Parathyroid adenoma (tissue), 2 donors: ENCODE data around the gene PDZRN3.

Experiments used
- H2AFZ ChIP-seq: fragments of 300-600 bp; sonication (generic); one replicate; pipeline ENCODE4 v1.7.0; 2017; ENCODE audit warnings: antibody characterized with exemption, mild to moderate bottlenecking
- H3K27ac ChIP-seq: fragments of 300-600 bp; sonication (generic); one replicate; pipeline ENCODE4 v1.7.0; 2017
- H3K27me3 ChIP-seq: fragments of 300-600 bp; sonication (generic); one replicate; pipeline ENCODE4 v1.7.0; 2017; ENCODE audit warnings: low read length; ENCODE audit not compliant: control insufficient read depth, insufficient read depth
- H3K36me3 ChIP-seq: fragments of 300-600 bp; sonication (generic); one replicate; pipeline ENCODE4 v1.7.0; 2017; ENCODE audit warnings: low read length; ENCODE audit not compliant: control insufficient read depth, insufficient read depth
- H3K4me1 ChIP-seq: fragments of 300-600 bp; sonication (generic); one replicate; pipeline ENCODE4 v1.7.0; 2017; ENCODE audit warnings: control low read depth
- H3K4me2 ChIP-seq: fragments of 300-600 bp; sonication (generic); one replicate; pipeline ENCODE4 v1.7.0; 2017; ENCODE audit warnings: low read length
- H3K4me3 ChIP-seq: fragments of 300-600 bp; sonication (generic); one replicate; pipeline ENCODE4 v1.7.0; 2017; ENCODE audit warnings: low read depth, low read length
- H3K79me2 ChIP-seq: fragments of 300-600 bp; sonication (generic); one replicate; pipeline ENCODE4 v1.7.0; 2017; ENCODE audit warnings: control low read depth
- H3K9ac ChIP-seq: fragments of 300-600 bp; sonication (generic); one replicate; pipeline ENCODE4 v1.7.0; 2017; ENCODE audit warnings: mild to moderate bottlenecking
- H3K9me3 ChIP-seq: fragments of 300-600 bp; sonication (generic); one replicate; pipeline ENCODE4 v1.7.0; 2017; ENCODE audit warnings: low read length; ENCODE audit not compliant: control insufficient read depth
- CTCF ChIP-seq: fragments of 300-600 bp; sonication (generic); IDR thresholded peaks from one replicate; pipeline ENCODE4 v1.7.0; 2017; ENCODE audit warnings: antibody characterized with exemption, mild to moderate bottlenecking
- donor health status: primary hyperparathyroidism.

Gene PDZRN3

GRCh38 chr3:73461547-73461946, 163.2 kb downstream of the PDZRN3 start:
- no peak for TF ChIP-seq CTCF
- no peaks in the 10 kb centered on the region for H3K36me3 ChIP-seq
- no peaks in the 10 kb centered on the region for H3K79me2 ChIP-seq
- H3K4me2 ChIP-seq, result no peak overlapping the region
- H3K4me1 ChIP-seq, result no peaks in the 10 kb centered on the region
- H3K27ac ChIP-seq, result no peak overlapping the region
- H3K9ac ChIP-seq, result no peak overlapping the region
- H3K27me3 ChIP-seq, result no peaks in the 10 kb centered on the region
- no peak overlapping the region for H2AFZ ChIP-seq
- no peak overlapping the region for H3K4me3 ChIP-seq
- no peaks in the 10 kb centered on the region for H3K9me3 ChIP-seq

GRCh38 chr3:73459711-73460110, 165.0 kb downstream of the PDZRN3 start:
- no peak for TF ChIP-seq CTCF
- Histone ChIP-seq H3K9ac (no peak overlapping the region), H3K4me3 (no peak overlapping the region), H3K79me2 (no peaks in the 10 kb centered on the region), H2AFZ (no peak overlapping the region), H3K27me3 (no peaks in the 10 kb centered on the region), H3K9me3 (no peaks in the 10 kb centered on the region), H3K27ac (no peak overlapping the region), H3K36me3 (no peaks in the 10 kb centered on the region), H3K4me1 (no peaks in the 10 kb centered on the region), H3K4me2 (no peak overlapping the region)

GRCh38 chr3:73453666-73454065, 171.1 kb downstream of the PDZRN3 start:
- H3K4me3 ChIP-seq, result no peak overlapping the region
- H3K4me2 ChIP-seq, result no peak overlapping the region
- no peak overlapping the region for H3K27ac ChIP-seq
- H3K79me2 ChIP-seq, result no peaks in the 10 kb centered on the region
- no peaks in the 10 kb centered on the region for H3K9me3 ChIP-seq
- H2AFZ ChIP-seq, result no peak overlapping the region
- no peaks in the 10 kb centered on the region for H3K27me3 ChIP-seq
- no peaks in the 10 kb centered on the region for H3K36me3 ChIP-seq
- no peak overlapping the region for H3K9ac ChIP-seq
- no peak for TF ChIP-seq CTCF
- no peaks in the 10 kb centered on the region for H3K4me1 ChIP-seq

GRCh38 chr3:73452729-73453128, 172.0 kb downstream of the PDZRN3 start:
- no peaks in the 10 kb centered on the region for H3K79me2 ChIP-seq
- H3K27ac ChIP-seq, result no peak overlapping the region
- H3K4me1 ChIP-seq, result no peaks in the 10 kb centered on the region
- no peak overlapping the region for H3K9ac ChIP-seq
- no peak overlapping the region for H2AFZ ChIP-seq
- no peak for TF ChIP-seq CTCF
- H3K4me3 ChIP-seq, result no peak overlapping the region
- H3K4me2 ChIP-seq, result no peak overlapping the region
- H3K36me3 ChIP-seq, result no peaks in the 10 kb centered on the region
- H3K27me3 ChIP-seq, result no peaks in the 10 kb centered on the region
- no peaks in the 10 kb centered on the region for H3K9me3 ChIP-seq

GRCh38 chr3:73451301-73451944, 173.3 kb downstream of the PDZRN3 start:
- H3K4me1 ChIP-seq, result no peaks in the 10 kb centered on the region
- H2AFZ ChIP-seq, result no peak overlapping the region
- H3K36me3 ChIP-seq, result no peaks in the 10 kb centered on the region
- H3K9ac ChIP-seq, result no peak overlapping the region
- H3K79me2 ChIP-seq, result no peaks in the 10 kb centered on the region
- H3K9me3 ChIP-seq, result no peaks in the 10 kb centered on the region
- H3K4me2 ChIP-seq, result no peak overlapping the region
- no peak overlapping the region for H3K4me3 ChIP-seq
- no peak for TF ChIP-seq CTCF
- no peaks in the 10 kb centered on the region for H3K27me3 ChIP-seq
- H3K27ac ChIP-seq, result no peak overlapping the region
